IMR-90 (cell line): Measurements from ENCODE around the gene CC2D2A. TPM values are rescaled to one million over a fixed set of nuclear protein-coding genes. Genes with fewer than 3 reads are reported as not detected.

Experiments used
- ATAC-seq: fragments of 200-7000 bp; cut with Tn5 transposase; 2 replicates; pipeline ENCODE4 v1.9.1; 2020; ENCODE audit warnings: low read depth, mild to moderate bottlenecking, moderate library complexity
- BruUV-seq: library from RNA; stranded (reverse); fragments of 400-500 nt; replicated peaks from 2 replicates; lab custom pipeline; 2021; lab: Mats Ljungman, UMichigan
- CTCF ChIA-PET: fragments of 300-600 bp; formaldehyde crosslinking; extraction: SDS; loops from one replicate; lab custom pipeline; 2021; ENCODE audit warnings: antibody characterized with exemption; lab: Yijun Ruan, JAX
- POLR2A ChIA-PET: fragments of 300-600 bp; sonication (Branson Sonifier 250); formaldehyde crosslinking; loops from one replicate; lab custom pipeline; 2022; ENCODE audit warnings: antibody characterized with exemption; ENCODE audit not compliant: unreplicated experiment; lab: Charles Lee
- DNase-seq: peaks from one replicate; pipeline ENCODE4 v3.0.0; 2013
- H2AFZ ChIP-seq: replicated peaks from 2 replicates; pipeline ENCODE3; 2013; ENCODE audit warnings: low read length, mild to moderate bottlenecking; ENCODE audit not compliant: poor library complexity
- H2AK5ac ChIP-seq: 2 replicates; pipeline ENCODE4 v1.6.1; 2013; ENCODE audit warnings: low read depth, low read length, inconsistent platforms
- H2AK9ac ChIP-seq: replicated peaks from 2 replicates; pipeline ENCODE3; 2013; ENCODE audit warnings: mild to moderate bottlenecking, low read depth, low read length, moderate library complexity; ENCODE audit not compliant: poor library complexity
- H2BK120ac ChIP-seq: 2 replicates; pipeline ENCODE4 v1.6.1; 2013; ENCODE audit warnings: low read depth, low read length, inconsistent platforms
- H2BK15ac ChIP-seq: 3 replicates; pipeline ENCODE4 v1.6.1; 2013; ENCODE audit warnings: low read depth, low read length, inconsistent platforms
- H2BK20ac ChIP-seq: 2 replicates; pipeline ENCODE4 v1.6.1; 2013; ENCODE audit warnings: low read depth, mild to moderate bottlenecking, inconsistent platforms, low read length, moderate library complexity
- H2BK5ac ChIP-seq: 2 replicates; pipeline ENCODE4 v1.6.1; 2013; ENCODE audit warnings: mild to moderate bottlenecking, low read depth, low read length, inconsistent platforms; ENCODE audit not compliant: poor library complexity, severe bottlenecking
- H3K14ac ChIP-seq: replicated peaks from 2 replicates; pipeline ENCODE4 v1.6.1; 2013; ENCODE audit warnings: low read depth, low read length, inconsistent platforms
- H3K18ac ChIP-seq: 2 replicates; pipeline ENCODE4 v1.6.1; 2013; ENCODE audit warnings: low read depth, low read length, control low read depth
- H3K23ac ChIP-seq: 2 replicates; pipeline ENCODE4 v1.6.1; 2013; ENCODE audit warnings: low read depth, low read length, inconsistent platforms
- H3K27ac ChIP-seq: 2 replicates; pipeline ENCODE4 v1.5.1; 2013; ENCODE audit warnings: mild to moderate bottlenecking, control low read depth, low read length; ENCODE audit not compliant: insufficient read depth
- H3K27me3 ChIP-seq: 2 replicates; pipeline ENCODE4 v1.6.1; 2013; ENCODE audit warnings: low read length; ENCODE audit not compliant: control insufficient read depth, insufficient read depth
- H3K36me3 ChIP-seq: 2 replicates; pipeline ENCODE4 v1.6.1; 2013; ENCODE audit warnings: low read length, mixed read lengths; ENCODE audit not compliant: control insufficient read depth, insufficient read depth
- H3K4ac ChIP-seq: 2 replicates; pipeline ENCODE4 v1.6.1; 2013; ENCODE audit warnings: low read depth, low read length, inconsistent platforms
- H3K4me1 ChIP-seq: 2 replicates; pipeline ENCODE4 v1.6.1; 2013; ENCODE audit warnings: low read length, mixed read lengths; ENCODE audit not compliant: control insufficient read depth, insufficient read depth
- H3K4me2 ChIP-seq: 2 replicates; pipeline ENCODE4 v1.6.1; 2013; ENCODE audit warnings: low read depth, mild to moderate bottlenecking, control low read depth, low read length, moderate library complexity
- H3K4me3 ChIP-seq: 2 replicates; pipeline ENCODE4 v1.5.1; 2013; ENCODE audit warnings: low read depth, mild to moderate bottlenecking, control low read depth, low read length, moderate library complexity; ENCODE audit not compliant: insufficient read depth
- H3K56ac ChIP-seq: 2 replicates; pipeline ENCODE4 v1.6.1; 2013; ENCODE audit warnings: low read length, inconsistent platforms; ENCODE audit not compliant: insufficient read depth; ENCODE audit errors: extremely low read depth
- H3K79me1 ChIP-seq, 2 experiments: 2 replicates each; pipeline ENCODE4 v1.6.1; 2013; ENCODE audit warnings: low read length in 2 of 2, inconsistent platforms in 1 of 2, low read depth in 1 of 2
- H3K9ac ChIP-seq: 2 replicates; pipeline ENCODE4 v1.6.1; 2013; ENCODE audit warnings: low read depth, low read length, control low read depth
- H3K9me1 ChIP-seq: 2 replicates; pipeline ENCODE4 v1.6.1; 2013; ENCODE audit warnings: low read length, inconsistent platforms; ENCODE audit not compliant: insufficient read depth
- H3K9me3 ChIP-seq: 2 replicates; pipeline ENCODE4 v1.6.1; 2013; ENCODE audit warnings: low read length; ENCODE audit not compliant: control insufficient read depth, insufficient read depth
- H4K20me1 ChIP-seq: 2 replicates; pipeline ENCODE4 v1.6.1; 2013; ENCODE audit warnings: low read length, inconsistent platforms; ENCODE audit not compliant: insufficient read depth
- H4K5ac ChIP-seq: 2 replicates; pipeline ENCODE4 v1.6.1; 2013; ENCODE audit warnings: mild to moderate bottlenecking, low read depth, low read length, control low read depth
- H4K8ac ChIP-seq, 2 experiments: 2 replicates each; pipeline ENCODE4 v1.6.1; 2013; ENCODE audit warnings: low read depth in 2 of 2, low read length in 2 of 2, control low read depth in 1 of 2, inconsistent platforms in 1 of 2
- H4K91ac ChIP-seq: 2 replicates; pipeline ENCODE4 v1.6.1; 2013; ENCODE audit warnings: low read depth, low read length, inconsistent platforms; ENCODE audit not compliant: insufficient read depth
- BHLHE40 ChIP-seq: fragments of 150-350 bp; IDR thresholded peaks from 2 replicates; pipeline ENCODE4 v1.6.1; 2016; ENCODE audit warnings: mild to moderate bottlenecking, low read depth, low read length
- CEBPB ChIP-seq: IDR thresholded peaks from 2 replicates; pipeline ENCODE4 v1.6.1; 2012; ENCODE audit warnings: low read depth, low read length, improper control_type of control experiment
- CHD1 ChIP-seq: IDR thresholded peaks from 2 replicates; pipeline ENCODE4 v1.6.1; 2012; ENCODE audit warnings: low read depth, low read length, improper control_type of control experiment
- NFE2L2 ChIP-seq: fragments of 150-350 bp; IDR thresholded peaks from 2 replicates; pipeline ENCODE4 v1.6.1; 2016; ENCODE audit warnings: low read depth, mild to moderate bottlenecking, low read length
- POLR2A ChIP-seq: IDR thresholded peaks from 2 replicates; pipeline ENCODE4 v1.6.1; 2012; ENCODE audit warnings: mild to moderate bottlenecking, low read depth, low read length
- RAD21 ChIP-seq: IDR thresholded peaks from 2 replicates; pipeline ENCODE4 v1.6.1; 2012; ENCODE audit warnings: low read length, improper control_type of control experiment
- SMC3 ChIP-seq: fragments of 150-350 bp; IDR thresholded peaks from 2 replicates; pipeline ENCODE4 v1.6.1; 2016; ENCODE audit warnings: low read depth, mild to moderate bottlenecking, antibody characterized with exemption, low read length, moderate library complexity
- WGBS, 2 experiments: methylation state at CpG; one replicate each; pipeline versions ENCODE4 v1.1.5 to v1.1.7; 2013; ENCODE audit warnings: missing lambda C conversion rate in 2 of 2; ENCODE audit not compliant: insufficient read length in 1 of 2; ENCODE audit errors: extremely low coverage in 2 of 2; 5-methylcytosine and 5-hydroxymethylcytosine counted together
- dilution Hi-C: fragments of 300-500 bp; cut with HindIII; formaldehyde crosslinking; loops from one replicate; pipeline ENCODE4 v1.14.3; 2018; ENCODE audit warnings: low sequenced_read_pairs; ENCODE audit not compliant: unreplicated experiment
- in situ Hi-C: fragments of 300-500 bp; cut with MboI; formaldehyde crosslinking; loops from 3 replicates; pipeline ENCODE4 v1.14.3; 2019; ENCODE audit warnings: low sequenced_read_pairs, inconsistent platforms, mixed read lengths
- intact Hi-C: fragments of 100-400 bp; cut with micrococcal nuclease; formaldehyde crosslinking; loops from 2 replicates; pipeline ENCODE4 v1.10.0; 2022
- polyA plus RNA-seq, 3 experiments: library from polyadenylated mRNA; depleted of rRNA; stranded (reverse); fragments of >200 nt; gene quantifications; 2 replicates each; pipeline ENCODE4 v1.2.3, GENCODE V29; 2012; ENCODE audit warnings: low replicate concordance in 1 of 3
- total RNA-seq: library from RNA; depleted of rRNA; stranded (reverse); fragments of >200 nt; gene quantifications from 2 replicates; pipeline ENCODE4 v1.2.3, GENCODE V29; 2012

CC2D2A gene
- total and polyA plus RNA-seq, 2 of the 4 experiments (the other 2 are of a cell fraction): 20.8 to 26.3 TPM

GRCh38 chr4:15502384-15502783, 32.7 kb downstream of the CC2D2A start:
- Histone ChIP-seq H3K9me3 (no peaks in the 10 kb centered on the region), H3K79me1 (peaks cover 3 to 10% of the 10 kb centered on the region in 2 experiments; a peak in 2 of 4 replicates), H3K4me1 (no peaks in the 10 kb centered on the region; the same call in 1 of the 2 replicates), H3K18ac (no peak overlapping the region), H3K9me1 (peaks cover 5% of the 10 kb centered on the region; the same call in 1 of the 2 replicates), H3K14ac (no peak overlapping the region), H2BK5ac (no peak overlapping the region), H4K5ac (no peak overlapping the region), H2AFZ (no peak overlapping the region), H3K9ac (no peak overlapping the region), H3K27me3 (no peaks in the 10 kb centered on the region), H4K91ac (no peak overlapping the region), H3K23ac (no peak overlapping the region), H2BK120ac (no peak overlapping the region), H3K4me2 (no peak overlapping the region), H4K20me1 (no peaks in the 10 kb centered on the region), H2BK15ac (no peak overlapping the region), H3K56ac (no peak overlapping the region), H2AK9ac (no peak overlapping the region), H3K4me3 (no peak overlapping the region), H4K8ac (no peak overlapping the region), H2AK5ac (no peak overlapping the region), H2BK20ac (no peak overlapping the region), H3K4ac (no peak overlapping the region), H3K27ac (no peak overlapping the region), H3K36me3 (peaks cover 9% of the 10 kb centered on the region)
- no peak for TF ChIP-seq BHLHE40
- no peak for TF ChIP-seq CEBPB
- no peak for TF ChIP-seq SMC3
- no peak for TF ChIP-seq RAD21
- no peak for TF ChIP-seq POLR2A
- TF ChIP-seq NFE2L2: no peak
- TF ChIP-seq CHD1: no peak
- ChIA-PET CTCF (no interaction called here), POLR2A (no interaction called here)
- in situ Hi-C loops (no loop called here), intact Hi-C loops (no loop called here), dilution Hi-C loops (no loop called here)
- no peak for ATAC-seq
- 80% methylated on average over 1 of the region's 3 CpGs; no CpG with 5 or more reads in 1 of the 2 experiments for WGBS, 2 experiments
- BruUV-seq: no TSS peak
- no peak for DNase-seq
